ENCODE results near the gene NACC1.

NACC1 gene

GRCh38 chr19:13187419-13187818, 69.4 kb downstream of the NACC1 start:
- ChIA-PET CTCF (no interaction called here), POLR2A (no interaction called here)
- TF ChIP-seq CTCF (IDR thresholded peaks at IDR 0.05; ENCODE audit: control extremely low read depth, extremely low read depth, low read depth, missing control alignments) = no peak
- DNase-seq (ENCODE audit: extremely low spot score) = no peak

GRCh38 chr19:13189600-13189999, 71.5 kb downstream of the NACC1 start:
- ChIA-PET CTCF (no interaction called here), POLR2A (no interaction called here)
- DNase-seq (ENCODE audit: extremely low spot score) = no peak
- TF ChIP-seq CTCF (IDR thresholded peaks at IDR 0.05; ENCODE audit: control extremely low read depth, extremely low read depth, low read depth, missing control alignments) = no peak
